Activated T-cell treated with anti-CD3 and anti-CD28 coated beads for 1 hour (primary cell): ENCODE measurements around the gene WDR82.
A peak's percentile ranks its signal among the peaks of the same experiment; 100 is the strongest.

Source experiments
- DNase-seq: peaks from one replicate; pipeline ENCODE4 v3.0.0-alpha.2; 2020; ENCODE audit warnings: low read depth

WDR82 gene

DNA sequence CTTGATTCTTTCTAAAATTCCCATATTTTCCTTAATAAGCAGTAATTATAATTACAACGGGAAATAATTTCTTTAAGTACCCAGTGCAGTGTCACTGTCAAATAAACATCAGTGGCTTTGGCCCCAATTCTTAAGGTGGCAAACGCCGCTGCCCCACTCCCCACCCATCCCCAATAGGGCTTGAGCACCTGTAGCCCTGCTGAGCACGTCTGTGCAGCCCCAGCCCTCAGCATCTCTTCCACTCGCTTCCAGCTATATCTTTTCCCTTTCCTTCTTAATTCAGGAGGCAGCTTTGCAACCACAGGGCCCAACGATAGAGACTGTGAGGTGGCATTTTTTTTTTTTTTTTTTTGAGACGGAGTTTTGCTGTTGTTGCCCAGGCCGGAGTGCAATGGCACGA, 23.8 kb downstream of the WDR82 start:
- no peak for DNase-seq

- DNase-seq: peak; percentile 62
Measured at GRCh38 chr3:52253314-52254304, 24.8 kb downstream of the WDR82 start.

DNA sequence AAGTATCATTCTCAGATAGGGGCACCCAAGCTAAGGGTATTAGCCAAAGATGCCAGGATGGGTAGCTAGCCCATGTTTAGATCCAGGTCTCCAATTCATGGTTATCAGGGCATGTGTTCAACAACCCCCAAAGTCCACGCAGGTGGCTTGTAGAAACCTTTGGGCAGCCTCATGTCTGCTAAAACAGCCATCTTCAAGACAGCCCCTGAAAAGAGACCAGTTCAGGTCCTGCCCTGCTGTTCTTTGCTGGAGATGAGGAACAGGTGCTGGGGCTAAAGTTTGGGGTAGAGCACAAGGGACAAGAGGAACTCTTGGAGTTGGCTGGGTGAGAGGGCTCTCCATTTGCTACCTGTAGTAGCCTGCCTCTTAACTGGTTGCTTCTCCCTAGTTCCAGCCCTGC, 28.3 kb downstream of the WDR82 start:
- DNase-seq: no peak

DNA sequence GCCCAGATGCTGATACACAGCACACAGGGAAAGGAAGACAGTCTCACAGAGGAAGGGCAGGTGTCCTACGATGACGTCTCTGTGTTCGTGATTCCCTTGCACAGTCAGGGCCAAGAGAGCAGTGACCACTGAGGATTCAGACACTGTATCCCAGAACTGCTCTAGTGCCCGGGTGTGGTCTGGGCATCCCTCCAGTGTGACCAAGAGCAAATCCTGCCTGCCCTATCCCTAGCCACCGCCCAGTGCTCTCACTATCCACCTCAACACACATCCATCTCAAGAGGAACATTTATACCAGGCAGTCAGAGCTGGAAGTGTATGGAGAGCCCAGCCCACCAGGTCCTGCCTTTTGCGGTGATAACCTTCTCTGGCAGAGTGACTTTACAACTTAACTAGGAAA, 28.8 kb downstream of the WDR82 start:
- DNase-seq: no peak

DNA sequence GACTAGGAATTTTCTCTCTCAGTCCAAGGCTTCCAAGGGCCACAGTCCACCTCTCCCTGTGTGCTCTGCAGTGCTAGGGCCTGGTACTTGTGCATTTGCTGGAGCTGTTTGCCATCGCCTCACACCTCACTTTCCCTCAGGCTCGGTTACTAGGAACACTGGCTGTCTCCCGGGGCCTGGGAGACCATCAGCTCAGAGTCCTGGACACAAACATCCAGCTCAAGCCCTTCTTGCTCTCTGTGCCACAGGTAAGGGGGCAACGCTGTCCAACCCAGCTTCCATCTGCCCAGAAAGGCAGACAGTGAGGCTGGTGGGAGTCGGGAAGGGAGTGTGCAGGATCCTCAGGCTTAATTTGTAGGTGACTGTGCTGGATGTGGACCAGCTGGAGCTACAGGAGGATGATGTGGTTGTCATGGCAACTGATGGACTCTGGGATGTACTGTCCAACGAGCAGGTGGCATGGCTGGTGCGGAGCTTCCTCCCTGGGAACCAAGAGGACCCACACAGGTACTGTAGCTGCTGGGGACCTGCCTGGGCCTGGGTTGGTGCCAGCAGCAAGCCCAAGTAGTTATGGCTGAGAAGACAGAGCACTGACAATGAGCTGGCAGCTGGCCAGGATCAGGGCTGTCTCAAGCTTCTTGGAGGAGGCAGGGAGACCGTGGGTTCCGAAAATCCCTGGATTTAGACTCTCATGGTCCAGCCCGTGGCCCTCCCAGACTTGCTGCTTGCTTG, 29.5 kb downstream of the WDR82 start:
- no peak for DNase-seq

- no peak for DNase-seq
Measured at GRCh38 chr3:52248165-52248541, 30.3 kb downstream of the WDR82 start.

GRCh38 chr3:52247409-52248164, 30.9 kb downstream of the WDR82 start:
- no peak for DNase-seq

GRCh38 chr3:52246728-52247408, 31.6 kb downstream of the WDR82 start:
- no peak for DNase-seq

GRCh38 chr3:52246264-52246620, 32.2 kb downstream of the WDR82 start:
- DNase-seq: no peak

- peak; percentile 44 for DNase-seq
Measured at GRCh38 chr3:52245322-52246263, 32.9 kb downstream of the WDR82 start, which contains the start of gene PPM1M. TSS of gene PPM1M (plus strand) at chr3:52245759. CDS start at chr3:52245825, 66 bp downstream.

DNA sequence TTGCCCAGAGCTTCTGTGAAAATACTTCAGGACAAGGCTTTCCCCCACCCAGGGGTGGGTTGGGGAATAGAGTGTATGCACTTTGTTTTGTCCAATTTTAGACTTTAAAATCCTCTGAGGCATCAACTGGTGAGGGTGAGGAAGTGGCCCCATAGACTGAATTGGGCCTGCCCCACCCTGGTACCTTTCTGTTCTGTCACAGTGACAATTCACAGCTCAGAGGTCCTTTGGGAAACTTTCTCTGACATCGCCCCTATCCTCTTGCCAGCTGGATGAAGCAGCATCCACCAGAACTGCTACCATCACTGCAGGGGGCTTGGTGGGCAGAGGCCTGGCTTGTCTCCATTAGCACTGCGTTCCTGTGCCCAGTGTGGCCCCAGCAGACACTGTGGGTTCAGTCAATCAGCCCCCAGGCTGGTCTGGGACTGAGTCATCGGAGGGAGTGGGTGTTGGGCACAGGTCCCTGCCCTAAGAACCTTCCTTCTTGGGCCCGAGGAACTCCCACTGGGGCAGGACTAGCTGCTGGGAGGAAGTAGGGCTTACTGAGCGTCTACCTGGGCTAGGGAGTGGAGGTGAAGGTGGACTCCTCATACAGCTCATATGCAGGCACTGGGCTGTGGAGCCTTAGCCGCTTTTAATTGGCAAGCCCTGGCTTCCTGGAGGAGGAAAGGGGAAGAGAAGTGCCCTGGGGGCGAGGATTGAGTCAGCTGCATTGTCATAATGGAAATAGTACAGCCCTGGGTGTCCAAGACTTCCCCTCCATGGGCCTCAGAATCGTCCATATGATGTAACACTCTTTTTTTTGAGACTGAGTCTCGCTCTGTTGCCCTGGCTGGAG, 34.4 kb downstream of the WDR82 start:
- no peak for DNase-seq

GRCh38 chr3:52242039-52242438, 36.4 kb downstream of the WDR82 start:
- DNase-seq: no peak

DNA sequence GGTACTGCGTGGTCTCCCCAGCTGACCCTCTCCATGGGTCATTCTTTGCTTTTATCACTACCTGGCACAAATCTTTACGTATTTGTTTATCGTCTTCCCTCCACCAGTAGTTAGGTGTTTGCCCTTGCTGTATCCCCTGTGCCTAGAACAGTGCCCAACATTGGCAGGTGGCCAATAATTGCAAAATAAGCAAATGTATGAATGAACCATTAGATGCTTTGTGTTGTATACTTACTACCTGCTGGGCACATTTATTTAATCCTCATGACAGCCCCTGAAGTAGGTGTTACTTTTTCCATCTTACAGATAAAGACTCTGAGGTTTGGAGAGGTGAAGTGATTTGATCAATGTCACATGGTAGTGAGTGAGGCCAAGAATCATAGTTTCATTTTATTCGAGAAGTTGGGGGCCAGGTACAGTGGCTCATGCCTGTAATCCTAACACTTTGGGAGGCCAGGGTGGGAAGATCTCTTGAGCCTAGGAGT, 37.5 kb downstream of the WDR82 start:
- DNase-seq: no peak

DNA sequence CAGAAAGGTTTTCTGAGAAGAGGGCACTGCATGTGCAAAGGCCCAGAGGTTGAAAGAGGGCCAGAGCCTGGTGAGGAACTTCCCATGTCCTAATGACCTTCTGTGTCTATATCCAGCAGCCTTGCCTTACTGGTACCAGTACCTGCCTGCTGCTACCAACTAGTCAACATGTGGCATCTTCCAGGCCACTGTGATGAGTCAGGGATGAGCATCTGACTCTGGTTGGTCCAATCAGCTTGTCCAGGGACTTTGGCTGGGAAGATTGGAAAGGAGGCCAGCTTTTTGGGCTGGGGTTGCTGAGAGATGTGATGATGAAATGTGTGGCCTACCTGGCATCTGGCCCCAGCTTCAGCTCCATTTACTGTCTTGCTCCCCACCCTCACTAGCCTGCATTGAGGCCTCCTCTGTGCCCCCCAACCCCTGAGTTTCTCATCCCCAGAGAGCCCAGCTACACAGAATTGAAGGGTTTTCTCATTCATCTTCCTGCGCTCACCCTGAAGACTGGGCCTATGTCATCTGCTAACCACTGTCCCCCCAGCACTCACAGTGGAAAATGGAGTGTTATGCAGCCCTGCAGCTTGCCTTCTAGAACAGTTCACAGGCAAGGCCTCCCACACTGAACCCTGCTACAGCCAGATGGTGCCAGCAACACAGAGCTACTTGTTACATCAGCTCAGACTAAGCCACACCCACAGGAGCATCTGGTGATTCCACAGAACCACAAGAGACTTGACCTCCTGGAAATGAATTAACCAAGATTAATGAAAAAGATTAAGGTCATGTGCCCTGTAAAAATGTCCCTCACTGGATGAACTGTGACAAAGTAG, 38.2 kb downstream of the WDR82 start:
- DNase-seq: no peak

GRCh38 chr3:52238761-52239701, 39.4 kb downstream of the WDR82 start, which contains the start of gene TWF2:
TSS of gene TWF2 (minus strand) at chr3:52239158. CDS start at chr3:52239016, 142 bp downstream.
- peak; percentile 79 for DNase-seq

DNA sequence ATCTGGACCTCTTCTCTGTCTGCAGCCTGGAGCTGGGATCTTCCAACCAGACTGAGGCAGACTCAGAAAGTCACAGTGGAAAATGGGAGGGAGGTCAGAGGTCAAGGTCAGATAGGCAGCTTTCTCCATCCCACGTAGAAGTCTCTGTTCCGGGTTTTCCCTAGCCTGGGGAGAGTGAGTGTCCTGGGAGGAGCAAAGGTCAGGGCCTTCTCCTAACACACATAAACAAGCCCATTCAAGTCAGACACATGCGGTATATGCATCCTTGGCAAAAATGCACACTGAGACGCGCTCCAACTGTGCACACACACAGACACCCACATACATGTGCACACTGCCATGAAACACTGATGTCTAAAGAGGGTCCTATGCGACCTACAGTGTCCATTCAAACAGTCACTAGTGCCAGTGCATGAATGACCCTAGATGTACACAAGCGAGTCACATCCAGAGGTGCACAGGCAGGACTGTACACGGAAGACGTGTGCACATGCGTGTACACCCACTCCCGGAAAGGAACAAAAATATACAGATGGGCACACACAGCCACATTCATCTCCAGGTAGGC, 40.2 kb downstream of the WDR82 start:
- DNase-seq: no peak

GRCh38 chr3:52237657-52238172, 40.7 kb downstream of the WDR82 start:
- no peak for DNase-seq
